Vagina (tissue), 2 donors: ENCODE results near the gene CLHC1.

ENCODE experiments used
- CTCF ChIP-seq, 3 experiments: fragments of 450-650 bp in 2 of 3; fragments of 200-600 bp in 1 of 3; sonication (generic) in 1 of 3; IDR thresholded peaks; one replicate each; pipeline ENCODE4 v1.5.1; 2017 to 2019; ENCODE audit warnings: antibody characterized with exemption in 3 of 3, mild to moderate bottlenecking in 2 of 3, moderate library complexity in 2 of 3
- POLR2A ChIP-seq, 2 donors: fragments of 450-650 bp; IDR thresholded peaks; one replicate each; pipeline ENCODE4 v1.6.1; 2017; ENCODE audit warnings: antibody characterized with exemption in 2 of 2, mild to moderate bottlenecking in 2 of 2, moderate library complexity in 2 of 2

GRCh38 chr2:55245411-55245810, 13.3 kb upstream of the CLHC1 start:
- no peak for TF ChIP-seq POLR2A (IDR thresholded peaks at IDR 0.05)
- TF ChIP-seq CTCF (IDR thresholded peaks at IDR 0.05) = no peak
